ENCODE measurements around the gene ITGA11. TPM values are rescaled to one million over a fixed set of nuclear protein-coding genes. Genes with fewer than 3 reads are reported as not detected.

Gene ITGA11
- total RNA-seq, 1 experiment from 2014 or later = not detected

DNA sequence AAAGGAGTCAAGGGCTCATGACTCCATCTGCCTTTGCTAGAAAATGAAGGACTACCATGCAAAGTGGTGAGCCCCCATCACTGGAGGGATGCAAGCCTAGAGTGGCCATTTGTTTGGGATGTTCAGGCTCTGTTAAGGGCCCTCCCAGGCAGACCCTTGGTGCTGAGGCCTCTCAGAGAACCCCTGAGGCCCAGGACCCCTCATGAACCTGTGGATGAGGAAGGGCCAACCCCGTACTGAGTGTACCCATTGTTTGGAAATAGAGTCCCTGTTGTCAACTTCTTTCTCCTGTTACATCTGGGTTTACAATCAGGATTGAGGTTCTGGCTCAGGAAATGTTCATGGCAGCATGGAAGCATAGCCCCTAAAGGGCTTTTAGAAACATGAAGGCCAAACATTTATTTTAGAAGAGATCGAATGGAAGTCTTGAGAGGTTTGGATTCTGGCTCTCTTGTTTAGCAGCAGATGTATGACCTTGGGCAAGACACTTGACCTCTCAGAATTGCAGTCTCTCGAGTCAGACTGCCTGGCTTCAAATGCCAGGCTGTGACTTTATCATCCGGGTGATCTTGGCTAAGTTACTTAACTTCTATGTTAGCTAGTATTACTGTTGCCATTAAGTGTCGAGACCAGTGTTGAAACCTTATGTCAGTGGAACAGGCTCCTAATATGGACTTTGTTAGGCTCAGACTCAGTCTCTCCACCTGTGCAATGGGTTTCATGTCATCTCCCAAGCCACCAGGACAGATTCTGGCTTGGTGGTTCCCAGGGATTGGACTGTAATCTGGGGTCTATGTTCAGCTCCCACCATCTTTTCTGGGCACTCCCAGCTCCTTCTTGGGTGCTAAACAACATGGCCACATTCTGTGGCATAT, 12.4 kb downstream of the ITGA11 start:
- no peak overlapping the region for H3K27ac ChIP-seq (ENCODE audit: low read length)
- no peak overlapping the region for H3K9ac ChIP-seq (ENCODE audit: low read length)
- POLR2A ChIA-PET (ENCODE audit: unreplicated experiment) = no interaction called here
- no peaks in the 10 kb centered on the region for H3K36me3 ChIP-seq (ENCODE audit: low read depth, low read length)
- ATAC-seq (no peak), DNase-seq (no peak)
- no peaks in the 10 kb centered on the region for H3K27me3 ChIP-seq (ENCODE audit: low read length)
- TF ChIP-seq EZH2 (IDR thresholded peaks at IDR 0.05; ENCODE audit: low read length, unreplicated experiment) (no peak), EZH2phosphoT487 (IDR thresholded peaks at IDR 0.05; ENCODE audit: borderline replicate concordance, low read length) (no peak)
- TF ChIP-seq, protein P1, sequence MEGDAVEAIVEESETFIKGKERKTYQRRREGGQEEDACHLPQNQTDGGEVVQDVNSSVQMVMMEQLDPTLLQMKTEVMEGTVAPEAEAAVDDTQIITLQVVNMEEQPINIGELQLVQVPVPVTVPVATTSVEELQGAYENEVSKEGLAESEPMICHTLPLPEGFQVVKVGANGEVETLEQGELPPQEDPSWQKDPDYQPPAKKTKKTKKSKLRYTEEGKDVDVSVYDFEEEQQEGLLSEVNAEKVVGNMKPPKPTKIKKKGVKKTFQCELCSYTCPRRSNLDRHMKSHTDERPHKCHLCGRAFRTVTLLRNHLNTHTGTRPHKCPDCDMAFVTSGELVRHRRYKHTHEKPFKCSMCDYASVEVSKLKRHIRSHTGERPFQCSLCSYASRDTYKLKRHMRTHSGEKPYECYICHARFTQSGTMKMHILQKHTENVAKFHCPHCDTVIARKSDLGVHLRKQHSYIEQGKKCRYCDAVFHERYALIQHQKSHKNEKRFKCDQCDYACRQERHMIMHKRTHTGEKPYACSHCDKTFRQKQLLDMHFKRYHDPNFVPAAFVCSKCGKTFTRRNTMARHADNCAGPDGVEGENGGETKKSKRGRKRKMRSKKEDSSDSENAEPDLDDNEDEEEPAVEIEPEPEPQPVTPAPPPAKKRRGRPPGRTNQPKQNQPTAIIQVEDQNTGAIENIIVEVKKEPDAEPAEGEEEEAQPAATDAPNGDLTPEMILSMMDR (conservative IDR thresholded peaks at IDR 0.05; ENCODE audit: low read depth, low read length) = no peak
- H2AFZ ChIP-seq (ENCODE audit: low read length) = no peak overlapping the region
- no peaks in the 10 kb centered on the region for H4K20me1 ChIP-seq (ENCODE audit: low read length)
- intact Hi-C loops (cut with micrococcal nuclease) = no loop called here
- BruUV-seq (replicated peaks) = no TSS peak
- H3K9me2 ChIP-seq (replicated peaks; ENCODE audit: low read length) = no peaks in the 10 kb centered on the region
- H3F3A ChIP-seq (ENCODE audit: low read length, unreplicated experiment) = no peaks in the 10 kb centered on the region
- no peaks in the 10 kb centered on the region for H3K79me2 ChIP-seq (ENCODE audit: low read length)
- CTCF ChIA-PET = no interaction called here
- no peaks in the 10 kb centered on the region for H3K4me1 ChIP-seq (ENCODE audit: insufficient read depth, low read length)
- no peak overlapping the region for H3K4me2 ChIP-seq (ENCODE audit: low read length)
- no peaks in the 10 kb centered on the region for H3K9me3 ChIP-seq (ENCODE audit: low read length)
- H3K4me3 ChIP-seq (ENCODE audit: low read length) = no peak overlapping the region

DNA sequence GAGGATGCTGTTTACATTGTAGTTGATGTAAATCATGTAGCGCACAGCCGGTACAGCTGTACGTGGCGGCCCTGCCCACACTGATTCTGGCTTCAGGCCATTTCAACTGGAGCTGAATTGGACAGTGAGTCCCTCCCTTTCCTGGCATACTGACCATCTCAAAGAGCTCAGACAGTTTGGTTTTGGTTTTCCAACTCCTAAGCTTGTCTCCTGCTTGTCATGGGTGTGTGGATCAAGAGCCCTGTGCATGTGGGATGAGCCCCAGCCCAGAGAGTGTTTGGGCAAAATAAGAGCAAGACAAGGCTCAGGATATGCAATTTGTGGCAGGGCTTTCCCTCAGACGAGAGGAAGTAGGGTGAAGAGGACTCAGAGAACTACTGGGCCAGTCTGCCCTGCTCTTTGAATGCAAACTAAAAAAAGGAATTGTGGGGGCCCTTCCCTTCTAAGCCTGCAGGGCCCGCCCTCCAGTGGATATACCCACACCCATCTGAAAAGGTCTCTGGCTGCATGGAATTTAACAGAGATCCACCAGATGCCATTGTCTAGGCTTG, 13.3 kb downstream of the ITGA11 start:
- H3K9me3 ChIP-seq (ENCODE audit: low read length) = no peaks in the 10 kb centered on the region
- no TSS peak for BruUV-seq (replicated peaks)
- no peaks in the 10 kb centered on the region for H3K9me2 ChIP-seq (replicated peaks; ENCODE audit: low read length)
- ChIA-PET CTCF (no interaction called here), POLR2A (ENCODE audit: unreplicated experiment) (interaction anchor here (0.5 kb wide), 1 partner anchor 64 kb away, joined by 3 read pairs; no protein-coding TSS in a partner anchor)
- TF ChIP-seq EZH2 (IDR thresholded peaks at IDR 0.05; ENCODE audit: low read length, unreplicated experiment) (no peak), EZH2phosphoT487 (IDR thresholded peaks at IDR 0.05; ENCODE audit: borderline replicate concordance, low read length) (no peak)
- TF ChIP-seq, protein P1 (conservative IDR thresholded peaks at IDR 0.05; ENCODE audit: low read depth, low read length) = no peak
- no peaks in the 10 kb centered on the region for H3K27me3 ChIP-seq (ENCODE audit: low read length)
- H3K4me1 ChIP-seq (ENCODE audit: insufficient read depth, low read length) = no peaks in the 10 kb centered on the region
- no peak overlapping the region for H3K27ac ChIP-seq (ENCODE audit: low read length)
- no peak overlapping the region for H3K9ac ChIP-seq (ENCODE audit: low read length)
- H3K79me2 ChIP-seq (ENCODE audit: low read length) = no peaks in the 10 kb centered on the region
- no peak overlapping the region for H3K4me3 ChIP-seq (ENCODE audit: low read length)
- no peak for ATAC-seq
- DNase-seq = no peak
- no peak overlapping the region for H3K4me2 ChIP-seq (ENCODE audit: low read length)
- no peak overlapping the region for H2AFZ ChIP-seq (ENCODE audit: low read length)
- intact Hi-C loops (cut with micrococcal nuclease) = no loop called here
- no peaks in the 10 kb centered on the region for H4K20me1 ChIP-seq (ENCODE audit: low read length)
- no peaks in the 10 kb centered on the region for H3K36me3 ChIP-seq (ENCODE audit: low read depth, low read length)
- no peaks in the 10 kb centered on the region for H3F3A ChIP-seq (ENCODE audit: low read length, unreplicated experiment)

- BruUV-seq (replicated peaks) = no TSS peak
- intact Hi-C loops (cut with micrococcal nuclease) = no loop called here
- POLR2A ChIA-PET (ENCODE audit: unreplicated experiment) = no interaction called here
- no peaks in the 10 kb centered on the region for H3K36me3 ChIP-seq (ENCODE audit: low read depth, low read length)
- H3K9me3 ChIP-seq (ENCODE audit: low read length) = no peaks in the 10 kb centered on the region
- no peak overlapping the region for H2AFZ ChIP-seq (ENCODE audit: low read length)
- no peak overlapping the region for H3K4me3 ChIP-seq (ENCODE audit: low read length)
- H3K4me1 ChIP-seq (ENCODE audit: insufficient read depth, low read length) = no peaks in the 10 kb centered on the region
- DNase-seq = no peak
- no peak overlapping the region for H3K9ac ChIP-seq (ENCODE audit: low read length)
- H4K20me1 ChIP-seq (ENCODE audit: low read length) = no peaks in the 10 kb centered on the region
- CTCF ChIA-PET = no interaction called here
- H3F3A ChIP-seq (ENCODE audit: low read length, unreplicated experiment) = no peaks in the 10 kb centered on the region
- TF ChIP-seq EZH2 (IDR thresholded peaks at IDR 0.05; ENCODE audit: low read length, unreplicated experiment) (no peak), EZH2phosphoT487 (IDR thresholded peaks at IDR 0.05; ENCODE audit: borderline replicate concordance, low read length) (no peak)
- TF ChIP-seq, protein P1 (conservative IDR thresholded peaks at IDR 0.05; ENCODE audit: low read depth, low read length) = no peak
- H3K4me2 ChIP-seq (ENCODE audit: low read length) = no peak overlapping the region
- no peaks in the 10 kb centered on the region for H3K79me2 ChIP-seq (ENCODE audit: low read length)
- H3K27ac ChIP-seq (ENCODE audit: low read length) = no peak overlapping the region
- ATAC-seq = no peak
- no peaks in the 10 kb centered on the region for H3K27me3 ChIP-seq (ENCODE audit: low read length)
- no peaks in the 10 kb centered on the region for H3K9me2 ChIP-seq (replicated peaks; ENCODE audit: low read length)
These were observed 14.1 kb downstream of the ITGA11 start for GRCh38 chr15:68417897-68418296.

All from PC-3 (cell line).